GM12878 (cell line): ENCODE measurements around the gene COL28A1. TPM values are rescaled to one million over a fixed set of nuclear protein-coding genes. Genes with fewer than 3 reads are reported as not detected.

Experiments used
- ATAC-seq: fragments of 200-7000 bp; cut with Tn5 transposase; 3 replicates; pipeline ENCODE4 v1.9.1; 2020; ENCODE audit warnings: mild to moderate bottlenecking, moderate library complexity
- BruUV-seq: library from RNA; stranded (reverse); fragments of 400-500 nt; replicated peaks from 2 replicates; lab custom pipeline; 2021; lab: Mats Ljungman, UMichigan
- CTCF ChIA-PET: fragments of 300-600 bp; sonication (Branson Sonifier 250); formaldehyde crosslinking; extraction: SDS; loops from one replicate; lab custom pipeline; 2021; ENCODE audit warnings: inconsistent platforms; lab: Yijun Ruan, JAX
- POLR2A ChIA-PET: fragments of 350-600 bp; formaldehyde crosslinking; extraction: SDS; loops from one replicate; lab custom pipeline; 2021; ENCODE audit warnings: inconsistent platforms; lab: Charles Lee
- RAD21 ChIA-PET: fragments of 300-600 bp; sonication (Branson Sonifier 250); formaldehyde crosslinking; loops from one replicate; lab custom pipeline; 2023; ENCODE audit warnings: antibody characterized with exemption; ENCODE audit not compliant: unreplicated experiment; lab: Charles Lee
- SMC1A ChIA-PET: fragments of 300-600 bp; sonication (Branson Sonifier 250); formaldehyde crosslinking; loops from one replicate; lab custom pipeline; 2023; ENCODE audit not compliant: unreplicated experiment, uncharacterized antibody; lab: Charles Lee
- DNase-seq: peaks from one replicate; pipeline ENCODE4 v3.0.0-alpha.2; 2011; ENCODE audit warnings: low read depth, low spot score
- FAIRE-seq: peaks from 3 replicates; lab custom pipeline; 2011; peaks lifted over from hg19 to GRCh38; lab: Jason Lieb, UNC
- H2AFZ ChIP-seq: 2 replicates; pipeline ENCODE4 v1.6.0; 2011; ENCODE audit warnings: low read depth, low read length, control low read depth; ENCODE audit not compliant: control insufficient read depth
- H3K27ac ChIP-seq: 2 replicates; pipeline ENCODE4 v1.5.1; 2011; ENCODE audit warnings: control low read depth; ENCODE audit not compliant: control insufficient read depth, insufficient read depth
- H3K27me3 ChIP-seq, 2 experiments: replicated peaks in 1 of 2; 2 replicates each; pipeline versions ENCODE4 v1.6.0 to v1.6.1; 2011; ENCODE audit warnings: low read length in 1 of 2; ENCODE audit not compliant: control insufficient read depth in 2 of 2, insufficient read depth in 2 of 2
- H3K36me3 ChIP-seq, 2 experiments: 2 replicates each; pipeline ENCODE4 v1.5.1; 2011; ENCODE audit warnings: low read length in 1 of 2; ENCODE audit not compliant: control insufficient read depth in 2 of 2, insufficient read depth in 2 of 2
- H3K4me1 ChIP-seq: 2 replicates; pipeline ENCODE4 v1.6.1; 2011; ENCODE audit warnings: mild to moderate bottlenecking, low read length, moderate library complexity, mixed read lengths; ENCODE audit not compliant: control insufficient read depth, insufficient read depth
- H3K4me2 ChIP-seq: 2 replicates; pipeline ENCODE4 v1.6.0; 2011; ENCODE audit warnings: control low read depth; ENCODE audit not compliant: control insufficient read depth, insufficient read depth
- H3K4me3 ChIP-seq: fragments of 200-600 bp; sonication (generic); 2 replicates; pipeline ENCODE4 v1.5.1; 2016
- H3K79me2 ChIP-seq: 2 replicates; pipeline ENCODE4 v1.6.0; 2011; ENCODE audit warnings: low read length; ENCODE audit not compliant: control insufficient read depth, insufficient read depth
- H3K9ac ChIP-seq: 2 replicates; pipeline ENCODE4 v1.8.0; 2011; ENCODE audit warnings: low read length, control low read depth, mixed read lengths; ENCODE audit not compliant: control insufficient read depth, insufficient read depth
- H3K9me3 ChIP-seq: replicated peaks from 3 replicates; pipeline ENCODE4 v1.5.1; 2011; ENCODE audit warnings: mild to moderate bottlenecking, low read length; ENCODE audit not compliant: control insufficient read depth, insufficient read depth
- H4K20me1 ChIP-seq: 2 replicates; pipeline ENCODE4 v1.6.0; 2011; ENCODE audit not compliant: control insufficient read depth, insufficient read depth
- BRCA1 ChIP-seq: IDR thresholded peaks from 2 replicates; pipeline ENCODE4 v1.6.1; 2011; ENCODE audit warnings: low read depth, low read length, improper control_type of control experiment
- CBX5 ChIP-seq: sonication (generic); IDR thresholded peaks from 2 replicates; pipeline ENCODE4 v1.6.1; 2016; ENCODE audit warnings: low read depth, moderate library complexity, mild to moderate bottlenecking, inconsistent platforms
- CHD1 ChIP-seq: IDR thresholded peaks from 2 replicates; pipeline ENCODE4 v1.6.1; 2012; ENCODE audit warnings: low read depth, low read length, improper control_type of control experiment
- CTCF ChIP-seq, 3 experiments: IDR thresholded peaks in 2 of 3; conservative IDR thresholded peaks in 1 of 3; 2 replicates each; pipeline ENCODE4 v1.5.1; 2011; ENCODE audit warnings: low read depth in 3 of 3, low read length in 3 of 3, mild to moderate bottlenecking in 3 of 3, control low read depth in 2 of 3, moderate library complexity in 2 of 3, inconsistent platforms in 1 of 3, mixed read lengths in 1 of 3; ENCODE audit not compliant: control insufficient read depth in 2 of 3, insufficient read depth in 1 of 3; ENCODE audit errors: extremely low read depth in 1 of 3
- ETV6 ChIP-seq, 2 experiments: fragments of 450-650 bp in 1 of 2; IDR thresholded peaks in 1 of 2; conservative IDR thresholded peaks in 1 of 2; 2 replicates each; pipeline ENCODE4 v1.6.1; 2014; ENCODE audit warnings: antibody characterized with exemption in 1 of 2, borderline replicate concordance in 1 of 2, low read depth in 1 of 2, mild to moderate bottlenecking in 1 of 2, moderate library complexity in 1 of 2
- IKZF2 ChIP-seq, 2 experiments: fragments of 450-650 bp; IDR thresholded peaks; 2 replicates each; pipeline ENCODE4 v1.6.1; 2017; ENCODE audit warnings: mild to moderate bottlenecking in 2 of 2, moderate library complexity in 2 of 2
- IRF3 ChIP-seq: fragments of 450-650 bp; IDR thresholded peaks from 2 replicates; pipeline ENCODE4 v1.6.1; 2014; ENCODE audit warnings: mild to moderate bottlenecking
- MEF2A ChIP-seq: IDR thresholded peaks from 2 replicates; pipeline ENCODE4 v1.6.1; 2011; ENCODE audit warnings: low read depth, mild to moderate bottlenecking, low read length, moderate library complexity; ENCODE audit not compliant: insufficient read depth
- NFIC ChIP-seq: IDR thresholded peaks from 2 replicates; pipeline ENCODE4 v1.6.1; 2012; ENCODE audit warnings: low read depth, mild to moderate bottlenecking, inconsistent platforms, low read length, moderate library complexity
- PAX5 ChIP-seq: IDR thresholded peaks from 2 replicates; pipeline ENCODE4 v1.6.1; 2011; ENCODE audit warnings: low read depth, low read length, borderline replicate concordance
- PBX3 ChIP-seq: IDR thresholded peaks from 2 replicates; pipeline ENCODE4 v1.6.1; 2011; ENCODE audit warnings: mild to moderate bottlenecking, low read depth, low read length, moderate library complexity; ENCODE audit not compliant: insufficient replicate concordance
- PML ChIP-seq: IDR thresholded peaks from 2 replicates; pipeline ENCODE4 v1.6.1; 2012; ENCODE audit warnings: low read length, inconsistent platforms
- RAD51 ChIP-seq: fragments of 450-650 bp; IDR thresholded peaks from 2 replicates; pipeline ENCODE4 v1.6.1; 2016; ENCODE audit warnings: moderate library complexity, mild to moderate bottlenecking, inconsistent platforms
- ZNF24 ChIP-seq: fragments of 450-650 bp; IDR thresholded peaks from 2 replicates; pipeline ENCODE4 v1.6.1; 2017; ENCODE audit warnings: antibody characterized with exemption, mild to moderate bottlenecking
- ZNF592 ChIP-seq: fragments of 450-650 bp; IDR thresholded peaks from 2 replicates; pipeline ENCODE4 v1.6.1; 2017; ENCODE audit warnings: mild to moderate bottlenecking, moderate library complexity
- ZNF622 ChIP-seq: fragments of 450-650 bp; IDR thresholded peaks from 2 replicates; pipeline ENCODE4 v1.6.1; 2017; ENCODE audit warnings: mild to moderate bottlenecking, inconsistent platforms
- WGBS: methylation state at CpG from one replicate; pipeline ENCODE4 v1.1.6; 2016; ENCODE audit warnings: low lambda C conversion rate; ENCODE audit not compliant: insufficient replicate concordance, insufficient coverage; ENCODE audit errors: missing lambda C conversion rate; 5-methylcytosine and 5-hydroxymethylcytosine counted together
- in situ Hi-C: fragments of 300-500 bp; cut with MboI; formaldehyde crosslinking; loops from 9 replicates; pipeline ENCODE4 v1.14.3; 2018; ENCODE audit warnings: mixed read lengths
- intact Hi-C: fragments of 100-400 bp; cut with micrococcal nuclease; formaldehyde crosslinking; loops from one replicate; pipeline ENCODE4 v1.14.2; 2022; ENCODE audit not compliant: unreplicated experiment
- polyA plus RNA-seq, 11 experiments: library from polyadenylated mRNA; depleted of rRNA in 4 of 11; unstranded in 6 of 11; stranded (reverse) in 5 of 11; fragments of >200 nt; fragmentation: Nextera tagmentation in 4 of 11; fragmentation: Illumina TruSeq in 1 of 11; extraction: Ambion mirVana in 4 of 11; extraction: Trizol in 1 of 11; gene quantifications; 1 replicate in 1 of 11; 2 replicates in 10 of 11; pipeline versions ENCODE4 v1.2.1 to v1.2.3, GENCODE V29; 2011 to 2016; ENCODE audit warnings: inconsistent platforms in 2 of 11, missing spikeins in 2 of 11, low read depth in 1 of 11
- total RNA-seq, 4 experiments: library from RNA; depleted of rRNA in 3 of 4; stranded (reverse); fragments of >200 nt in 3 of 4; fragmentation: Illumina TruSeq in 1 of 4; extraction: Trizol in 1 of 4; gene quantifications; 2 replicates each; pipeline versions ENCODE4 v1.2.1 to v1.2.3, GENCODE V29; 2013 to 2021

The COL28A1 gene
- total and polyA plus RNA-seq, 10 of the 15 experiments (the other 5 are each of a cell fraction or from before 2014, with no cell fraction given), result 0.05 to 0.22 TPM; not detected in 8

GRCh38 chr7:7554021-7554432 is 18.4 kb upstream of the COL28A1 start (continued):
- TF ChIP-seq CTCF (IDR thresholded peaks at IDR 0.05 in 2 of 3, conservative IDR thresholded peaks at IDR 0.05 in 1 of 3; ENCODE audit: control insufficient read depth in 2 of 3, extremely low read depth in 1 of 3, insufficient read depth in 1 of 3, low read depth in 3 of 3, low read length in 3 of 3) (no peak), NFIC (no peak), ZNF24 (no peak), ZNF622 (no peak), IKZF2 (IDR thresholded peaks at IDR 0.05) (no peak)
- TF ChIP-seq, all 136 proteins: peak for 0

- ChIA-PET CTCF (no interaction called here), SMC1A (no interaction called here), POLR2A (no interaction called here), RAD21 (no interaction called here)
- WGBS, result 92% methylated on average over 1 of the region's 1 CpG
- no peaks in the 10 kb centered on the region; the same call in 2 of the 3 replicates for H3K9me3 ChIP-seq
- no peak overlapping the region for H3K9ac ChIP-seq
- intact Hi-C loops (no loop called here), in situ Hi-C loops (no loop called here)
- BruUV-seq, result no TSS peak
- H3K4me3 ChIP-seq, result no peak overlapping the region
- no peak overlapping the region for H2AFZ ChIP-seq
- H3K79me2 ChIP-seq, result no peaks in the 10 kb centered on the region
- H3K4me1 ChIP-seq, result no peaks in the 10 kb centered on the region
- FAIRE-seq, result no peak
- H3K36me3 ChIP-seq, result no peaks in the 10 kb centered on the region
- no peak for ATAC-seq
- H3K27ac ChIP-seq, result no peak overlapping the region
- H4K20me1 ChIP-seq, result no peaks in the 10 kb centered on the region
- no peak overlapping the region for H3K4me2 ChIP-seq
- no peak for DNase-seq
- no peak for TF ChIP-seq PML
- no peak for TF ChIP-seq ETV6 (conservative IDR thresholded peaks at IDR 0.05 in 1 of 2, IDR thresholded peaks at IDR 0.05 in 1 of 2; ENCODE audit: borderline replicate concordance in 1 of 2, low read depth in 1 of 2)
- TF ChIP-seq IRF3, result no peak
- no peak for TF ChIP-seq ZNF592
- no peak for TF ChIP-seq PAX5
- TF ChIP-seq PBX3, result no peak
- TF ChIP-seq CHD1, result no peak
- TF ChIP-seq CBX5, result no peak
- no peak for TF ChIP-seq MEF2A
- no peak for TF ChIP-seq RAD51
- no peak for TF ChIP-seq ZNF622
- no peak for TF ChIP-seq BRCA1
- TF ChIP-seq, all 136 proteins: peak for 0
- no peaks in the 10 kb centered on the region for H3K27me3 ChIP-seq
Observed at GRCh38 chr7:7553386-7553785, 17.7 kb upstream of the COL28A1 start.
